Right forelimb (tissue), 1 donor: ENCODE measurements around the gene CNST.
A peak's percentile ranks its signal among the peaks of the same experiment; 100 is the strongest.
"Not testable (repeated sequence)": the region's sequence is repeated elsewhere in the genome, so short reads cannot be mapped to it uniquely, and the experiment has no call there.

Experiments
- DNase-seq: peaks from one replicate; pipeline ENCODE4 v3.0.0-alpha.2; 2018

Gene CNST

GRCh38 chr1:246678816-246679793 is 112.8 kb downstream of the CNST start:
- no peak for DNase-seq

GRCh38 chr1:246679794-246680177 is 113.5 kb downstream of the CNST start:
- no peak for DNase-seq

GRCh38 chr1:246680190-246680589 is 113.9 kb downstream of the CNST start:
- no peak for DNase-seq

DNA sequence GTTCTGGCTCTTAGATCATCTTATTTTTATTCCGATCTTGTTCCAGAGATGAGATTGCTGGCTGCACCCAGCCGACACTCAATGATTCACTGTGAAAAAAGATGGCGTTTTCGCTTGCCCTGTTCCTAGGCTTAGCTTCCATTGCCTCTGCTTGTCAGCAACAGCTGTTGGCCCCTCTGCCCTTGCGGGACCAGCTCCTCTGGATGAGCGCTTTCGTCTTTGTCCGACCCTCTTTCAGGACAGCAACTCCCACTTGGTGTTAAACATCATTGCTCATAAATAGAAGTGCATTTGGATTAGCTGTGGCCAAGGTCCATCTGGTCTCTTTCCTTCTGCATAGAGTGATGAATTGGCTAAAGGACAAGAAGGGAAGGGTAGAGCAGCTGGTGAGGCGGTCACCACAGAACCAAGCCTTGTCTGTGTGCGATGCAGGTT is 114.5 kb downstream of the CNST start:
- no peak for DNase-seq

DNA sequence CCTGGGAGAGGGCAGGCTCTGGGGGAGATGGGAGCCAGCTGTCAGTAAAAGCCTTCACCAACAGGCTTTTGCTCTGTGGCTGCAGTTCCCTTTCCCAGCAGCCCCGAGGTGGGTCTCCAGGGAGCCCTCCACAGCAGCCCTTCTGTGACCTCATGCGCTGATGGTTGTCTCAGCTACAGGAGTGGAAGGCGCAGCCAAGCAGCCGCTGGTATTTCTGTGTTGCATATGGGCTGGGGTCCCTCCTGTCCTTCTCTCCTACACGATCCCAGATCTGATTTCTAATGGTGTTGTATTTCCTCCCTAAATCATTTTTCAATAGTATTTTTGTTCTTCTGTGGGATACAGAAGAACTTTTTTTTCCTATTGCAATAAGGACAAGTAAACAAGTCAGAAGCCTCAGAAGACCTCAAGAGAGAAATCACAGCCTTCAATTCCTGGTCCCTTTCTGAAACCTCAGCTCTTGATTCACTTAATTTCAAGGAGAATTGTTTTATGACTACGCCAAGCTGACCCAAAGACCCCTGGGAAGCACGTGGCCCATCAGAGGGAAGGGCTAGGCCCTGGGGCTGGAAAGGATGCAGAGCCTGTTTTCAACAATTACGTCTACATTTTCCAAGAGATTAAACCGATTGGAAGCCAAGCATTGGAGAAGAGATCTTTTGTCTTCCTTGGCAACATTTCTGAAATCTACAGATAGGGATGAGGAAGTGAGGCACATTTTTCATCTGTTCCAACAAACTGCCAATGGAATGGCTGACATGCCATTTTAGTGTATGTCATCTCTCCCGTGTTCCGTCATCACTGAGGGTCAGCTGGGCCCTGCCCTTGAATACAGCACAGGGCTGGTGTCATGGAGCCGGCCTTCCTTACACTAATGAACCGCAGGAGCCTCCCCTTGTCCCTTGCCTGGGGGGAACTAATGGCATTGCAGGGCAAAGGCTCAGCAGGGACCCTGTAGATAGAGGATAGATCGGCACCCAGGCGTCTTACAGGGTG is 115.9 kb downstream of the CNST start:
- no peak for DNase-seq

DNA sequence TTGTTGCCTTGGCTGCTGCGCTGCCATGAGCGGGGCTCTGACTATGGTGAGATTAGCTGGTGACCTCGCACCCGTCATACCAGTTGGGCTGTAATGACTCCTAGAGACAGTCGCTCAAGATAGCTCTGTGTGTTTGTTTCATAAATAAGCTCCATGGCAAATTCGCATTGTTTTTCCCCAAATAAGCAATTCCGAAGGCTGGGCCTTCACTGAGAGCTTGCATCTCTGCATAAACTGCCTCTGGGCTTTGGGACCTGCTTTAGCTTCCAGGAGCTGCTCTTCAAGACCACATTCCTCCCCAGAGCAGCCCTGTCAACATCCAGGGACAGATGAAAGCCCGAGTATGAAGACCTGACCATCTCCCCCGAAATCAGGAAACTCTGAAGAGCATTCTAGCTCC is 117.3 kb downstream of the CNST start:
- no peak for DNase-seq

GRCh38 chr1:246687002-246687401 is 120.7 kb downstream of the CNST start:
- no peak for DNase-seq

DNA sequence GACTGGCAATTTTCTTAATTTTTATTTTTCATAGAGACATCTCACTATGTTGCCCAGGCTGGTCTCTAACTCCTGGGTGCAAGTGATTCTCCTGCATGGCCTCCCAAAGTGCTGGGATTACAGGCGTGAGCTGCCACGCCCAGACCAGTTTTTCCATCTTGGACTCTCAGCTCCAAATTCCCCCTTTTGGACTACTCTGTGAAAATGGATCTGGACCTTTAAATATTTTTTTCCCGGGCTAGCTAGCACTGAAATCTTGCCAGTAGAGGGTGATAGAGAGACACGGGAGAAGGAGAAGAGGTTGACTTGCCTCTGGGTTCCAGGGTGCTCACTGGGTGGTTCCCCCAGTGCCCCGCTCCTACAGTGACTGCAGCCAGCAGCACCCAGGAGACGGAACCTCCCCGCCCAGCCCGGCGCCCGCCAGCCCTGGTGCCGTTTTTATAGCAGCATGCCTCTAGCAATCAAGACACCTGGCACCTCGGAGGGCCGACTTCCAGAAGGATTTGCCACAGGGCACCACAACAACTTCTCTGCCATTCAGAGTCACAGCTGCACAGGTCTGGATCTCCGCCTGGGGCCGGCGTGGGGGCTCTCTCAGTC is 123.3 kb downstream of the CNST start:
- DNase-seq = peak; percentile 52

DNA sequence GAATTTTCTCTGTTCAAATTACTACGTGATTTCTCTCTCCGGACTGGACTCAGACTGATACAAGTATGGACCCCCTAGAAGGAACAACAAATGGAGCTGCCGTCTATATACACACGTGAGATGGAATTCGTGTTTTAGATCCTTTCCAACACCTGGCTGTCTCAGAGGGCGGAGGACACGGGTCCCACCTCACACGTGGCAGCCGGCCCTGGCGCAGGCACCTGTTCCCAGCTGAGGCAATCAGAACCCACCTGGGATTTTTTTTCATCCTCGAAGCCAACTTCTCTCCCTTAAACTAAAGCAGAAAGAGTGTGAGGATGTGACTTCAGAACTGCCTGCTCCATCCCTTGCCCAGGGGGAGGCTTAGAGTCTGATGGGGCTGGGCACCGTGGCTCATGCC is 123.8 kb downstream of the CNST start:
- no peak for DNase-seq

GRCh38 chr1:246691622-246692495 is 125.6 kb downstream of the CNST start:
- no peak for DNase-seq

DNA sequence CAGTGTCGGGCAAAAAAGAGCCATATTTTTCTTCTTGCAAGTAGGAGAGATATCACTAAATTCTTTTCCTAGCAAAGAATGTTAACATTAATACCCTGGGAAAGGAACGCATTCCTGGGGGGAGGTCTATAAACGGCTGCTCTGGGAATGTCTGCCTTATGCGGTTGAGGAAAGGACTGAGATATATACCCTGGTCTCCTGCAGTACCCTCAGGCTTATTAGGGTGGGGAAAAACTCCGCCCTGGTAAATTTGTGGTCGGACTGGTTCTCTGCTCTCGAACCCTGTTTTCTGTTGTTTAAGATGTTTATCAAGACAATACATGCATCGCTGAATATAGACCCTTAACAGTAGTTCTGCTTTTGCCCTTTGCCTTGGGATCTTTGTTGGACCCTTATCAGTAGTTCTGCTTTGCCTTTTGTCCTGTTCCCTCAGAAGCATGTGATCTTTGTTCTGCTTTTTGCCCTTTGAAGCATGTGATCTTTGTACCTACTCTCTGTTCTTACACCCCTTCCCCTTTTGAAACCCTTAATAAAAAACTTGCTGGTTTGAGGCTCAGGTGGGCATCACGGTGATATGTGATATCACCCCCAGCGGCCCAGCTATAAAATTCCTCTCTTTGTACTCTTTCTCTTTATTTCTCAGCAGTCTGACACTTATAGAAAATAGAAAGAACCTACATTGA is 128.1 kb downstream of the CNST start:
- DNase-seq = not testable (repeated sequence)

- DNase-seq = no peak
Observed at GRCh38 chr1:246695136-246695535, 128.9 kb downstream of the CNST start.

DNA sequence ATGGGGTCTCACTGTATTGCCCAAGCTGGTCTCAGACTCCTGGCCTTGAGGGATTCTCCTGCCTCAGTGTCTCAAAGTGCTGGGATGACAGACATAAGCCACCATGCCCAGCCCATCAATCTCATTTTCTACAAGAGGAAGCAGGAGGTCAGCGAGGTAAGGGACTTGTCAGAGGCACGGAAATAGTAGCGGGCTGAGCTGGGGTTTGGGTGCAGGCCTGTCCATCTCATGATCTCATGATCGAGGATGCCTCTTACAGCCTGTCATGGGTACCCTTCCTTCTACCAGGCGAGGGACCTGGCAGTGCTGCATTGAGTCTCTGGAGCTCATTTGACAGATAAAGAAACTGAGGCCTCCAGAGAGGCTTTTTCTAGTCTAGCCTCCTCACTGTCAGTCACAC is 129.4 kb downstream of the CNST start:
- no peak for DNase-seq

- no peak for DNase-seq
Observed at GRCh38 chr1:246698466-246699094, 132.3 kb downstream of the CNST start.

- peak; percentile 82 for DNase-seq
Observed at GRCh38 chr1:246699095-246699735, 133.0 kb downstream of the CNST start.

DNA sequence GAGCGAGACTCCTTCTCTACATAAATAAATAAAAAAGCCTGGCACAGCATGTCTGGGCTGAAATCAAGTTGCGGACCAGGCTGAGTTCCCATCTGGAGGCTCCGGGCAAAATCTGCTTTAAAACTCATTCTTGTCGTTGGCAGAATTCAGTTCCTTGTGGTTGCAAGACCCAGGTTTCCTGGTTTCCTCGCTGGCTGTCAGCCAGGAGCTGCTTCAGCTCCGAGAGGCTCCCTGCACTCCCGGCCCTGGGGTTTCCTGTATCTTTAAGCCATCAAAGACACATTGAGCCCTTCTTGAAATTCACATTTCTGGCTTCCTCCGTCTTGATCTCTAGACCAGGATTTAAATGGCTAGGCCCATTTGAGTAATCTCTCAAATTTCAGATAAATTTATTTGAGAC is 137.3 kb downstream of the CNST start:
- DNase-seq = no peak

DNA sequence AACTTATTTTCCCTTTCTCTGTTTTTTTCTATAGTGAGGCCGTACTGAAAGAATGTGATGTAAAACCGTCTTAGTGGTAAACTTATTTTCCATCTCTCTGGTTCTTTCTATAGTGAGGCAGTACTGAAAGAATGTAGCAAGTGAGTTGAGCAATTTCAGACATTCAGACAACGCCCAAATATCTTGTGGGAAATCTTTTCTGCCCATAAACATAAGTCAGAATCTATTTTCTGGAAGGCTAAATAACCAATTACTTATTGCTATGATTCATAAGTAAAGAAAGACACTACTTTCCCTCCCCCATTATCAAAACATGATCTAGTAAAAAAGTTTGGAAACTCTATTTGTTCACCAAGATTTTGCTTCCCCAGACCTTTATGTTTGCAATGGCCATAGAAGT is 139.1 kb downstream of the CNST start:
- no peak for DNase-seq

- no peak for DNase-seq
Observed at GRCh38 chr1:246708166-246708565, 141.9 kb downstream of the CNST start.

GRCh38 chr1:246709196-246709595 is 142.9 kb downstream of the CNST start:
- no peak for DNase-seq

- DNase-seq = no peak
Observed at GRCh38 chr1:246709835-246710234, 143.6 kb downstream of the CNST start.
